CD4-positive, alpha-beta T cell treated with Interleukin-6 at 100 ng/mL for 8 hours (primary cell): Measurements from ENCODE around the gene WWTR1.

Experiments
- DNase-seq: peaks from one replicate; pipeline ENCODE4 v3.0.0-alpha.2; 2020; ENCODE audit warnings: mixed read lengths, low spot score

WWTR1 gene

GRCh38 chr3:149592758-149593240 is 65.0 kb downstream of the WWTR1 start:
- no peak for DNase-seq

- DNase-seq = no peak
Measured at GRCh38 chr3:149590691-149591441, 67.0 kb downstream of the WWTR1 start.

- DNase-seq = no peak
Measured at GRCh38 chr3:149589332-149589731, 68.5 kb downstream of the WWTR1 start.

DNA sequence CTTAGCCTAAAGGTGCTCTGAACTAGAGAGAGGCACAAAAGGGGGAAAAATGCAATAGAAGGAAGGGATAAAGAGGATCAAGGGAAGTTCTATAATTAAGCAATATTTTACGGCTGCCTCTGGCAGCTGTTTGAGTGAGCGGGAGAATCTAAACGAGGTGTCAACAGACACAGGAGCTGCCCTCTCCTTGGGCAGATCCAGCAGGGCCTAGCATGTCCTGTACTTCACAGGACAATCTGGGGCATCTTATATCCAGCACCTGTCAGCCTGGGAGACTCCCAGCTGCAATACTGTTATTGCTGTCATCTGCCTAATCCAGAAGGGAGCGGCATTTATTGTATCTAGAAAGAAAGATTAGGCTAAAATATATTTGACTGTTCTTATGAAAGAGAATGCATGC is 68.9 kb downstream of the WWTR1 start:
- DNase-seq = no peak

DNA sequence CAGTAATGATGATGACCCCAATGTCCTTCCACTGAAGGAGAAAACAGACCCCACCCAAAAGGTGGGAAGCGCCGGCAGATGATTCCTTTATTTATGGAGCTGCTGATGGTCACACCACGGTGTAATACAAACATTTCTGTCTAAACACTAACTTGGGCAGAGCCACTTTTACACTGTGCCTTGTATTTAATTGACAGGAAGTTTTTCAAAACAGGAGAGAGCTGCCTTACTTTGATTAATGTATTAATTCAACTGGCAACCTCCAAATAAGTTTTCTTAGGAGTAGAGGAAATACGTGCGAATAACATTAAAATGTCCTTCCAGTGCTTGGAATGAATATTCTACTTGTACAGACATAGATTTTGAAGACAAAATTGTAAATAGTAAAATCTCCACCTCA is 70.4 kb downstream of the WWTR1 start:
- DNase-seq = no peak

GRCh38 chr3:149586871-149587270 is 71.0 kb downstream of the WWTR1 start:
- no peak for DNase-seq

DNA sequence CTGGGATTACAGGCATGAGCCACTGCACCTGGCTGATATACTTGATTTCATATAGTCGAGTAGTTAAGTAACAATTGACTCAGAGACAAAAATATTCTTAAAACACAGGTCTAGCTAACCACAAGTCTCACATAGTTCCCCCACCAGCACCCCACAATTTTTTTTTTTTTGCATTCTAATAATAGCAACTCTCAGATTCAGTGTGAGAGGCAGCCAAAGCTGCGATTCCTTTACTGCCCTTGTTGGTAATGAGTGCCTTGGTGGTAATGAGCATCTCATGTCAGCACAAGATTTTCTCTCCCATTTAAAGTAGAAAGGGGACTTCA is 72.5 kb downstream of the WWTR1 start:
- no peak for DNase-seq

DNA sequence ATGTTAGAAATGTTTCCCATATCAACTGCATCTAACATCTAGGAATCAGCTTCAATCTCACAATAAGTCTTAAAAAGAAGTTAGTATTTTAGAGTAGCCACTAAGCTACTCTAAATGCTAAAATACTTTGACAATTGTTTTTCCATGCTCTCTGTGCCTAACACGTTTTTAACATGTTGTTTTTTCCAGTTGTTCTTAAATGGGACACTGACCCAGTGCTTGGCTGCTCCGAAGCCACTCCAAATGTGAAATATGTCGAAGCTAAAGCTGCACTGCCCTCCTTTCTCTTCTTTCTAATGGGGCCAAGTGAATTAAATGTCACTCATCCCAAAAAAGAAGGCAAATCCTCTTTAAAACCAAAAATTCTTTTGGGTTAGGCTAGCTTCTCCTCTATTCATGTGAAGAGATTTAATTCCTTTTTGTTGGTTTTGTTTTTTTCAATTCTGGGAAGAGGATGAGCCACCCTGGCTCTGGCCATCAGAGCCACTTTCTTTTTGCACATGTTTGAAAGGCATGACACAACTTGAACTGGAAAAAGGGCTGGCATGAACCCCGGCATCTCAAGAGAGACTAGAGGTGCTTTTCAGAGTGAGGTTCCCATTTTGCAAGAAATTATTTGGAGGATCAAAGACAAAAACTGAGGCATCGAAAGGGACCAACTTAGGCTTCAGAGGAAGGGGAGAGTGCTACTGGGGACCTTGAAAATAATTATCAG is 73.7 kb downstream of the WWTR1 start:
- DNase-seq = no peak

DNA sequence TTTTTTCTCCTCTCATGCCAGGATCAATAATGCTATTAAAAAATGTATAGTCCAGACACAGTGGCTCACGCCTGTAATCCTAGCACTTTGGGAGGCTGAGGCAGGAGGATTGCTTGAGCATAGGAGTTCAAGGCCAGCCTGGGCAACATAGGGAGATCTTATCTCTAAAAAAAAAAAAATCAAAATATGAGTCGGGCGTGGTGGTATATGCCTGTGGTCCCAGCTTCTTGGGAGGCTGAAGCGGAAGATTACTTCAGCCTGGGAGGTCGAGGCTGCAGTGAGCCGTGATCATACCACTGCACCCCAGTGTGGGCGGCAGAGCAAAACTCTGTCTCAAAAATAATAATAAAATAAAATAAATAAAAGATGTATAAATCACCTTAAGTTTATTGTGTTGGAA is 75.4 kb downstream of the WWTR1 start:
- no peak for DNase-seq

DNA sequence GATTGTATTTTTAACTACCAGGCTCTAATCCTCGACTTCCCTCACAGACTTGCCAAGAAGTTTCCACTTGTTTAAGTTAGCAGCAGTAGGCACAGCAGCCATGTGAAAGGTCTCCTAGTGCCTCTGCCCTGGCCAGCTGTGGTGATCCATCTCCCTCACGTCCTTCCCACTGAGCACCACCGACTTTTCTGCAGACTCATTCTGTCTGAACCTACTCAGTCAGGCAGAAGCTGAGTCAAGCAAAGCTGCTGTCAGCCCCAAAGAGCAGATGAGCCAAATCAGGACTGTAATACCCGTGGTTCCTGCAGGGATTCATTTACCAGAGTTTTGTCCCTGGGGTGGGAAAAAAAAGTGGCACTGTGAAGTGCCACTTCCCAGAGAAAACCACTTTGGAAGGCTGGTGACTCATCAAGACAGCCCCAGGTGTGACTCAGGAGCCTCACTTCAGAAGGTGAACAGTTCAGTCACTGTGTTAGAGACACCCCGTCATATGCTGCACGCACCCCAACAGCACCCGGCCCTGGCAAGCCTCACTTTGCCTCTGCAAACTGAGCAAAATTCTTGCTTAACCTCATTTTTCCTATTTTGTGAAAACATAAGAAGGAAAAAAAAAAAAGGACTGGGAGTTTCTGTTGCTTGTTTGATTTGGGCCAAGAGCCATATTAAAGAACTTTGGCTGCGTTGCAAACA is 76.0 kb downstream of the WWTR1 start:
- no peak for DNase-seq

DNA sequence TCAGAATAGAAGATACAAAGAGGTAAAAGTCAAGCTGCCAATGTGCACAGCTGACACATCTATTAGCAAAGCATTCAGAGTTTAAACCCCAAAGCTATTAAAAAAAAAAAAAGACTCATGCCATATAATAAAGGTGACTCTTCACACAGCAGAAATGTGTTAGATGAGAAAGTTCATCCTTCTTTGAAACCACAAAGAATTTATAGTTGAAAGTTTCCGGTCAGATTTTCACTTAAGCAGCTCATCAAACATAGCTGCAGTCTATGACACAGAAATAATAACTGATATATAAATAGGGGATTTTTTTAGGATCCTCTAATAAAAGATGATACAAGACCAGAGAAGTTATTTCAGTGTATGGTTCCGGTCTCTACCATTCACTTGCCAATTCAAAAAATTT is 76.6 kb downstream of the WWTR1 start:
- no peak for DNase-seq

DNA sequence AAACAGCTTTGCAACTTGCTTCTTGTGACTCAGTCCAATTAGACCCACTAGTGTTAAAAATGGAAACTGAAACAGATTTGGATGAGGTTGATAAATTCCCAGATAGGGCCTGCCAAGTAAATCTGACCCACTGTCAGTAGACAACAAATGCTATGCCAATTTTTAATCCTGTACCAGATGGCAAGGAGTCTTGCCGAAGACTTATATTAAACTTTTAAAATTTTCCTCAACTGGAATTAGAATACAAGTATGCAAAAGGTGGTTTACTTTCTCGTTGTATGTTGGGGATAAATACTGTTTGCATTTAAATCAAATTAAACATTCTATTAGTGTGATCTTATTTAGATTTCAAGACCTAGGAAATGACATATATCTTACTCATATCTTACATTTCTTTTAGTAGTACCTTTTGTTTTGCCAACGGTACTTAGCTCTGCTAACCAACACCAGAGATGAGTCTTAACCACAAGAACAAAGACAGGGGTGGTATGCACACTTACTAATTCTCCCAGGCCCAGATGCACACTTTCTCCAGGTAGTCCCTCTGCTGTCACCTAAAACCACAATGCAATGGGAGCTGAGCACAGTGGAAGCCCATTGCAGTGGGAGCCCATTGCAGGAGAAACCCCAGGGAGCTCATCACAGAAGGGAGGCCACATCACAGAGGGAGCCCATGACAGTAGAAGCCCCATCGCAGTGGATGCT is 77.8 kb downstream of the WWTR1 start:
- DNase-seq = no peak

DNA sequence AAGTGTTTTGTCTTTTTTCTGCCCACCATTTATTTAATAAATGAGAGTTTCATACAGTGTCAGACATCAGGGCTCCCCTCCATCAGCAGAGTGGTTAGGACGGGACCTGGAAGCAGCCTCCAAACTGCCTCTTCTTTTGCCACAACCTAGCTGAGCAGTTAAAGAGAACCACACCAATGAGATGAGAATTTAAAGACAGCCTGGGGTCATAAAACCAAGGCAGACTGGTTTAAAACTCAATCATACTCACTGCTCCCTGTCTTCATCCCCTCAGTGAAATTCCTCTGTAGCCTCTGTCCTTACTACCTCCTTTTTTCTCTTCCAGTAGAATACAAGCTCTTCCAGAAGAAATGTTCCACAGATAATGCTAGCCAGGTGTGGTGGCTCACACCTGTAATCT is 78.7 kb downstream of the WWTR1 start:
- DNase-seq = no peak

GRCh38 chr3:149577801-149578200 is 80.0 kb downstream of the WWTR1 start:
- DNase-seq = no peak

GRCh38 chr3:149575961-149576564 is 81.8 kb downstream of the WWTR1 start:
- no peak for DNase-seq

DNA sequence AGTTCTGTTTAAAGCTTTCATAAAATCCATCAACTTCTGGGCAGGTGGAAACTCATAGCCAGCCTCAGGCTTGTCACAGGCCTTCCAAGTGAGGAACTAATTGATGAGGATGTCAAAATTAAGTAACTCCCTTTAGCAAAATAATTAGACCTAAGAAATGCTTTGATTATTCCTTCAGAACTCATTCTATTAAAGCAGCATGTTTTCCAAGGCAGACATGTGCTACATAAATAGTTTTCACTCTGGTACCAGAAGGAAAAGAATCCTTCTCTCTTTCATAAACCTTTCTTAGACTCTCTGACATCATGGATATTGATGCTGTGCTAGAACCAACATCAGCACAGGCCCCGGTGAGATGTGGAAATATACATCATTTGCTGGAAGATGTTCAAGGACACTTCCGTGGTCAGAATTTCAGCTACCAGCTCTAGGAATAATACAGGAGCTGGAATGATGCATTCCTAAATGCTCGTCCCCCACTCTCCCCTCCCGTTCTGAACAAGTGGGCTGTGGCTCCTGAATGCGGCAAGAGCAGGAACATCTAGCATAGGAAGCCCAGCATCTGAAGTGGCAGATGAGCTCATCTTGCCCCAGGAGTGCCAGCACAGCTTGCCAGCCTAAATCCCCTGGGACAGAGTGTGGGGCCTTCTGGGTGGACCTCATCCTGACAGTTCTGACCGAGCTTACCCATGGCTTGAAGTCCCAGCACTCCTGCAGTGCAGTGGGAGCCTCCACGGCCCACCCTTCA is 82.4 kb downstream of the WWTR1 start:
- DNase-seq = no peak

DNA sequence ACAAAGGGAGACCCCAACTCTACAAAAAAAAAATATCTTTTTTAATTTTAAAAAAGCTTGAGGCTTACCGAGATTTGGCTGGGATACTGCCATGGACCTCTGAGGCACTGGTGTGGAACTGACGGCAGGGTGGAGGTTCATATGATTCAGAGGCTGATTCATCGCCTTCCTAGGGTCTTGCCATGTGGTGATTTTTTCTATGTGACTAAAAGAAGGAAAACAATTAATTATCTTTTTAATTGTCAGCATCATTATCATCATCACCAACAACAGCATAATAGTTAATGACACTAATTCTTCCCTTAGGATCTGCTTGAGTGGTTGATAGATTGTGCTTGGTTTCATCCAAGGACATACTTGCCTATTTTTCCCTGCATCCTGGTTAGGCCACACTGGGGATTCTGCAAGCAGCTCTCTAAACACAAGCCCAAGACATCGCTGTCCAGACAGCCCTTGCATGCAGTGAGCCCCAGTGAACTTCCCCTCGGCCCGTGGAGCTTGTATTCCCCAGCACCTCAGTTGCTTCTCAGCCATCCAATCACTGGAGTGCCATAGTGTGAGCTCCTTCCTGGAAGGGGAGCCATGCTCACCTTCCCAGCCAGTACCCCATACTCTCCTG is 84.9 kb downstream of the WWTR1 start:
- no peak for DNase-seq

DNA sequence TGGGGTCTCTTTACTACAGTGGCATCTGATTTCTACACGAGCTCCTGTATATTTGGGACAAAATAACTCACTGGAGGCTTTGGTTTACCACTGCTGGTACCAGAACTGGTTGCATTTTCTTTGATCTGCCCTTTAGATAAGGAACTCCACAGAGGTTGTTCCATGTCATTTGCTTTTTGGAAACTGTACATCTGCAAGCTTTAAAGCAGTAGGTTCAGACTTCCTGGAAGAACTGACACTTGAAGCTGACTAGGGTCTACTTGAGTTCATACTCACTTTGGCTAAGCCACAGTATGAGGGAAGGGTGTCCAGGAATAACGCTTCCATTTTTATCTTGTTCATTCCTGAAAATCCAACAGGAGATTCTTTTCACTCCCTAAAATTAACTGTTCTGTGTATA is 86.4 kb downstream of the WWTR1 start:
- no peak for DNase-seq

GRCh38 chr3:149570016-149570415 is 87.8 kb downstream of the WWTR1 start:
- DNase-seq = no peak

DNA sequence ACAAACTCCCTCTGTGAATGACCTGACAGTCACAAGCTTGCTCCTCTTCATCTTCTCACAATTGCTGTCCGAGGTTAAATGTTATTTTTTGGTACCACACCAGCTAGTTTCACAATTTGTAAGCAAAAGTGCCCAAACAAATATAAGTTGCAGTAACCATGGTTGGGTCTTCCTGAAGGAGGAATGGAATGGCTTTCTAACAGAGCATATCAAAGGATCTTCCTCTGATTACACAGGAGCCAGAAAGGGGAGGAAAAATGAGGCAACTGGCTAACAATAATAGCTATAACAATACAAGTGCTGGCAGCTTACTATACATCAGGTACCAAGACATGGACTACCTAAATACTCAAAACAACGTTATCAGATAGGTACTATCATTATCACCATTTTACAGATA is 90.4 kb downstream of the WWTR1 start:
- no peak for DNase-seq
